HCT116 (cell line): ENCODE data around the gene TMUB1. TPM values are rescaled to one million over a fixed set of nuclear protein-coding genes. Genes with fewer than 3 reads are reported as not detected.

Experiments used
- ATAC-seq: fragments of 200-7000 bp; cut with Tn5 transposase; 2 replicates; pipeline ENCODE4 v1.9.1; 2020; ENCODE audit warnings: mild to moderate bottlenecking, moderate library complexity
- BruUV-seq: library from RNA; stranded (reverse); fragments of 400-500 nt; replicated peaks from 2 replicates; lab custom pipeline; 2021; lab: Mats Ljungman, UMichigan
- CTCF ChIA-PET: fragments of 300-600 bp; sonication (Branson Sonifier 250); formaldehyde crosslinking; loops from one replicate; lab custom pipeline; 2021; ENCODE audit warnings: antibody characterized with exemption; lab: Charles Lee
- POLR2A ChIA-PET: fragments of 300-600, 350-600 bp; sonication (Branson Sonifier 250); formaldehyde crosslinking; loops from one replicate; lab custom pipeline; 2021; ENCODE audit warnings: antibody characterized with exemption; lab: Charles Lee
- RAD21 ChIA-PET, 2 experiments: fragments of 300-600 bp; sonication (Branson Sonifier 250); formaldehyde crosslinking; loops; one replicate each; lab custom pipeline; 2023; ENCODE audit warnings: low total read pairs in 2 of 2; ENCODE audit not compliant: uncharacterized antibody in 2 of 2, unreplicated experiment in 2 of 2, low non-redundant PET in 1 of 2; lab: Charles Lee
- DNase-seq: peaks from one replicate; pipeline ENCODE4 v3.0.0-alpha.2; 2010; ENCODE audit warnings: low read depth, low spot score
- H2AFZ ChIP-seq: fragments of 200-600 bp; shearing (Covaris generic), sonication (generic); 2 replicates; pipeline ENCODE4 v1.6.1; 2017; ENCODE audit warnings: low read depth, mixed run types, mixed read lengths, antibody characterized with exemption, low read length; ENCODE audit not compliant: poor library complexity, severe bottlenecking
- H3K27ac ChIP-seq: 2 replicates; pipeline ENCODE4 v1.5.1; 2012; ENCODE audit warnings: low read depth, low read length
- H3K27me3 ChIP-seq: fragments of 200-600 bp; sonication (generic); 2 replicates; pipeline ENCODE4 v1.6.1; 2016; ENCODE audit warnings: mixed run types, low read length, mixed read lengths; ENCODE audit not compliant: insufficient read depth
- H3K36me3 ChIP-seq, 2 experiments: fragments of 200-500 bp in 1 of 2; fragments of 200-600 bp in 1 of 2; sonication (Bioruptor generic) in 1 of 2; sonication (generic) in 1 of 2; 2 replicates each; pipeline versions ENCODE4 v1.5.1 to v1.6.1; 2014 to 2016; ENCODE audit warnings: low read length in 2 of 2, inconsistent platforms in 1 of 2, mixed read lengths in 1 of 2, mixed run types in 1 of 2; ENCODE audit not compliant: insufficient read depth in 2 of 2, control insufficient read depth in 1 of 2
- H3K4me1 ChIP-seq, 2 experiments: fragments of 200-600 bp in 1 of 2; sonication (generic) in 1 of 2; 2 replicates each; pipeline versions ENCODE4 v1.5.1 to v1.6.1; 2012 to 2017; ENCODE audit warnings: low read length in 2 of 2, inconsistent platforms in 1 of 2, mild to moderate bottlenecking in 1 of 2, mixed read lengths in 1 of 2, mixed run types in 1 of 2, moderate library complexity in 1 of 2; ENCODE audit not compliant: insufficient read depth in 2 of 2, control insufficient read depth in 1 of 2
- H3K4me2 ChIP-seq: fragments of 200-600 bp; sonication (generic); 2 replicates; pipeline ENCODE4 v1.6.1; 2017; ENCODE audit warnings: mixed run types, low read length, mixed read lengths
- H3K4me3 ChIP-seq, 2 experiments: fragments of 200-600 bp in 1 of 2; sonication (generic) in 1 of 2; replicated peaks in 1 of 2; 2 replicates each; pipeline ENCODE4 v1.5.1; 2011 to 2016; ENCODE audit warnings: low read length in 2 of 2, control low read depth in 1 of 2, low read depth in 1 of 2, mild to moderate bottlenecking in 1 of 2, mixed read lengths in 1 of 2, mixed run types in 1 of 2
- H3K79me2 ChIP-seq: fragments of 200-600 bp; sonication (generic); 2 replicates; pipeline ENCODE4 v1.6.1; 2017; ENCODE audit warnings: mild to moderate bottlenecking, mixed run types, low read length, moderate library complexity, mixed read lengths; ENCODE audit not compliant: insufficient read depth
- H3K9ac ChIP-seq: fragments of 200-600 bp; sonication (generic); 2 replicates; pipeline ENCODE4 v1.6.1; 2016; ENCODE audit warnings: low read length, mixed read lengths
- H3K9me2 ChIP-seq: fragments of 200-600 bp; sonication (generic), shearing (Covaris generic); 2 replicates; pipeline ENCODE4 v1.6.1; 2017; ENCODE audit warnings: mixed run types, mild to moderate bottlenecking, moderate library complexity; ENCODE audit not compliant: insufficient read depth
- H3K9me3 ChIP-seq, 2 experiments: fragments of 200-500 bp in 1 of 2; fragments of 200-600 bp in 1 of 2; sonication (Bioruptor generic) in 1 of 2; sonication (generic) in 1 of 2; 2 replicates each; pipeline ENCODE4 v1.6.1; 2014 to 2017; ENCODE audit warnings: low read length in 2 of 2, mixed read lengths in 2 of 2, inconsistent platforms in 1 of 2, low read depth in 1 of 2, mild to moderate bottlenecking in 1 of 2, mixed run types in 1 of 2, moderate library complexity in 1 of 2; ENCODE audit not compliant: control insufficient read depth in 1 of 2, insufficient read depth in 1 of 2
- H4K20me1 ChIP-seq: fragments of 200-600 bp; sonication (generic), shearing (Covaris generic); 2 replicates; pipeline ENCODE4 v1.6.1; 2017; ENCODE audit warnings: mixed run types, mild to moderate bottlenecking, moderate library complexity; ENCODE audit not compliant: insufficient read depth
- CBX3 ChIP-seq: IDR thresholded peaks from 2 replicates; pipeline ENCODE4 v1.6.1; 2012; ENCODE audit warnings: low read depth
- CTCF ChIP-seq, 3 experiments: fragments of 200-600 bp in 1 of 3; sonication (generic) in 1 of 3; IDR thresholded peaks in 2 of 3; conservative IDR thresholded peaks in 1 of 3; 2 replicates each; pipeline ENCODE4 v1.5.1; 2012 to 2017; ENCODE audit warnings: low read depth in 2 of 3, low read length in 2 of 3, antibody characterized with exemption in 1 of 3, borderline replicate concordance in 1 of 3, control low read depth in 1 of 3, mild to moderate bottlenecking in 1 of 3, mixed read lengths in 1 of 3, mixed run types in 1 of 3, moderate library complexity in 1 of 3; ENCODE audit not compliant: insufficient read depth in 1 of 3
- FOSL1 ChIP-seq: IDR thresholded peaks from 2 replicates; pipeline ENCODE4 v1.6.1; 2012; ENCODE audit warnings: low read depth
- JUND ChIP-seq: IDR thresholded peaks from 2 replicates; pipeline ENCODE4 v1.6.1; 2012
- POLR2AphosphoS5 ChIP-seq: IDR thresholded peaks from 2 replicates; pipeline ENCODE4 v1.6.1; 2011; ENCODE audit warnings: mild to moderate bottlenecking, low read depth, low read length, moderate library complexity
- TCF7L2 ChIP-seq: IDR thresholded peaks from 2 replicates; pipeline ENCODE4 v1.7.0; 2011; ENCODE audit warnings: borderline replicate concordance, inconsistent platforms; ENCODE audit not compliant: insufficient read depth, insufficient read length; ENCODE audit errors: extremely low read depth
- intact Hi-C: fragments of 100-400 bp; cut with micrococcal nuclease; formaldehyde crosslinking; loops from 2 replicates; pipeline ENCODE4 v1.10.0; 2022
- total RNA-seq: library from RNA; stranded (reverse); gene quantifications from one replicate; pipeline ENCODE4 v1.2.1, GENCODE V29; 2021; ENCODE audit not compliant: unreplicated experiment

The TMUB1 gene
- total RNA-seq, 1 experiment from 2014 or later, result 75.8 TPM

- Histone ChIP-seq H2AFZ (no peak overlapping the region), H3K27me3 (no peaks in the 10 kb centered on the region), H3K4me1 (peaks cover 28 to 52% of the 10 kb centered on the region in 2 experiments), H3K36me3 (peaks cover 7 to 17% of the 10 kb centered on the region in 2 experiments), H3K4me2 (peak overlapping the region; percentile 95), H4K20me1 (no peaks in the 10 kb centered on the region), H3K9me3 (no peaks in the 10 kb centered on the region), H3K9me2 (no peaks in the 10 kb centered on the region), H3K4me3 (peak overlapping the region; percentile 81 to 90), H3K9ac (peak overlapping the region; percentile 91), H3K27ac (peak overlapping the region; percentile 87), H3K79me2 (peaks cover 56% of the 10 kb centered on the region)
- BruUV-seq, result TSS peak; percentile 9
- peak in 2 of 3 experiments; percentile 22 to 31; a peak in 4 of 6 replicates for TF ChIP-seq CTCF (IDR thresholded peaks at IDR 0.05 in 2 of 3, conservative IDR thresholded peaks at IDR 0.05 in 1 of 3; ENCODE audit: borderline replicate concordance in 1 of 3, insufficient read depth in 1 of 3, low read depth in 2 of 3, low read length in 2 of 3)
- TF ChIP-seq TCF7L2, result no peak
- no peak for TF ChIP-seq FOSL1
- TF ChIP-seq JUND, result no peak
- TF ChIP-seq CBX3, result no peak
- TF ChIP-seq POLR2AphosphoS5, result peak; percentile 50
- RAD21 ChIA-PET, result interaction anchor here (0.7 to 1.3 kb wide), 4 partner anchors 16 to 51 kb away, joined by 3 read pairs; no protein-coding TSS in a partner anchor
- POLR2A ChIA-PET, result interaction anchor here (0.6 to 1.5 kb wide), 8 partner anchors 16 to 55 kb away, joined by 3 to 13 read pairs (median 4); partner anchors contain the start of genes ABCB8, FASTK and TMUB1
- ATAC-seq (peak; percentile 34), DNase-seq (no peak)
- CTCF ChIA-PET, result interaction anchor here (0.6 to 1.0 kb wide), 5 partner anchors 20 to 162 kb away, joined by 3 to 4 read pairs (median 3); partner anchors contain the start of gene FASTK
- intact Hi-C loops, result no loop called here
These were observed 22.7 kb downstream of the TMUB1 start for GRCh38 chr7:151060416-151061212.
